Measurements from ENCODE around the gene ANLN.
"Not testable (repeated sequence)": the region's sequence is repeated elsewhere in the genome, so short reads cannot be mapped to it uniquely, and the experiment has no call there.

The ANLN gene, protein sequence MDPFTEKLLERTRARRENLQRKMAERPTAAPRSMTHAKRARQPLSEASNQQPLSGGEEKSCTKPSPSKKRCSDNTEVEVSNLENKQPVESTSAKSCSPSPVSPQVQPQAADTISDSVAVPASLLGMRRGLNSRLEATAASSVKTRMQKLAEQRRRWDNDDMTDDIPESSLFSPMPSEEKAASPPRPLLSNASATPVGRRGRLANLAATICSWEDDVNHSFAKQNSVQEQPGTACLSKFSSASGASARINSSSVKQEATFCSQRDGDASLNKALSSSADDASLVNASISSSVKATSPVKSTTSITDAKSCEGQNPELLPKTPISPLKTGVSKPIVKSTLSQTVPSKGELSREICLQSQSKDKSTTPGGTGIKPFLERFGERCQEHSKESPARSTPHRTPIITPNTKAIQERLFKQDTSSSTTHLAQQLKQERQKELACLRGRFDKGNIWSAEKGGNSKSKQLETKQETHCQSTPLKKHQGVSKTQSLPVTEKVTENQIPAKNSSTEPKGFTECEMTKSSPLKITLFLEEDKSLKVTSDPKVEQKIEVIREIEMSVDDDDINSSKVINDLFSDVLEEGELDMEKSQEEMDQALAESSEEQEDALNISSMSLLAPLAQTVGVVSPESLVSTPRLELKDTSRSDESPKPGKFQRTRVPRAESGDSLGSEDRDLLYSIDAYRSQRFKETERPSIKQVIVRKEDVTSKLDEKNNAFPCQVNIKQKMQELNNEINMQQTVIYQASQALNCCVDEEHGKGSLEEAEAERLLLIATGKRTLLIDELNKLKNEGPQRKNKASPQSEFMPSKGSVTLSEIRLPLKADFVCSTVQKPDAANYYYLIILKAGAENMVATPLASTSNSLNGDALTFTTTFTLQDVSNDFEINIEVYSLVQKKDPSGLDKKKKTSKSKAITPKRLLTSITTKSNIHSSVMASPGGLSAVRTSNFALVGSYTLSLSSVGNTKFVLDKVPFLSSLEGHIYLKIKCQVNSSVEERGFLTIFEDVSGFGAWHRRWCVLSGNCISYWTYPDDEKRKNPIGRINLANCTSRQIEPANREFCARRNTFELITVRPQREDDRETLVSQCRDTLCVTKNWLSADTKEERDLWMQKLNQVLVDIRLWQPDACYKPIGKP

DNA sequence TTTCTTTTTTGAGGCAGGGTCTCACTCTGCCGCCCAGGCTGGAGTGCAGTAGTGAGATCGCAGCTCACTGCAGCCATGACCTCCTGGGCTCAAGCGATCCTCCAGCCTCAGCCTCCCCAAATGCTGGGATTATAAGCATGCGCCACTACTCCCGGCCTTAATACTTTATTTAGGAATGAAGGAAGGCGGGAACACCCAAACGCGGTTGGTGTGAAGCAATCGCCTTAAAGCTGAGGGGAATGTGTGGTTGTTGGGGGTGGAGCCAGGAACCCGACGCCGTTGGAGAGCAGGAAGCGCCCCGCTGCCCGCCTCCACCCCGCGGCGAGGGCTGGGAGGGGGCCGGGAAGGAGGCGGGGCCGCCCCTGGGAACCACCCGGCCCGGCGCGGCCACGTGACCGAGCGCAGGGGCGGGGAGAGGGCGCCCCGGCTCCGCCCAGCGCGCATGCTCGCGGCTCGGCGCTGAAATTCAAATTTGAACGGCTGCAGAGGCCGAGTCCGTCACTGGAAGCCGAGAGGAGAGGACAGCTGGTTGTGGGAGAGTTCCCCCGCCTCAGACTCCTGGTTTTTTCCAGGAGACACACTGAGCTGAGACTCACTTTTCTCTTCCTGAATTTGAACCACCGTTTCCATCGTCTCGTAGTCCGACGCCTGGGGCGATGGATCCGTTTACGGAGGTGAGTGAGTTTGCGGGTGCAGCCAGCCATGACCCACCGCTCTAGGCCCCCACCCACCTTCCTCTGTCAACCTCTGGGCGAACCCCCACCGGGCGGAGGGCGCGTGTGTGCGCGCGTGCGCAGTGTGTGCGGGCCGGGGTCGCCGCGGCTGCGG lies at the start of gene ANLN:
ANLN (plus strand) TSS at position 492 of the 828 bp plus-strand sequence; CDS start at position 657, 165 bp downstream.
- peak; percentile 93 for DNase-seq

DNA sequence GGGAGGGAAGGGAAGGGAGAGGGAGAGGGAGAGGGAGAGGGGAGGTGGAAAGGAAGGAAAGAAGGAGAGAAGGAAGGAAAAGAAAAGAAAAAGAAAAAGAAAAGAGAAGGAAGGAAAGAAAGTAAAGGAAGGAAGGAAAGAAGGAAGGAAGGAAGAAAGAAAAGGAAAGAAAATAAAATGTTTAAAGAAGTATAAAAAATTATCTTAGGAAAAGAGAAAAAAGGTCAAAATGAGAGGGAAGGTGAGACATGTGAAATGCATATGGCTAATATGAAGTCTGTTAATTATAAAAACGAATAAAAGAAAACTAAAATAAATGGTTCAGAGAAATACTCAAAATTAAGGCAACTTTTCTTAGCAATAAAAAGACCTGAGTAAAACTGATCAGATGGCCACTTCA lies 46.1 kb upstream of the ANLN start:
- DNase-seq: no peak

DNA sequence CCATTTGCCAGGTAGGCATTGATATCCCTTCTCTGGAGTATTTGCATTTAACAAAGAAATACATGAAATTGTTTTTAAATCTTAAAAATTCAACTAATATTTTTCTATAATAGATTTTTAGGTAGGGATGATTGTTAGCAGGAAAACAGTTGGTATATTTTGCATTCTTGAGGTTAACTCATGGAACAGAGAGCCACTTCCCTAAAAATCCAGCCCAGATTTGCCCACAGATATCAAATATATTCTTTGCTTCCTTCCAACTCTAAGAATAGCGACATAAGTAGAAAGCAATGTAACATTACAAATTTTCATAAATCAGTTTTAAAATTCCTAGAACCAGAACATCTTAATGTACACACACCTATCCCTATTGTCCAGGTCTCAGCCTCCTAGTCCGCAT lies 45.0 kb upstream of the ANLN start:
- DNase-seq: no peak

DNA sequence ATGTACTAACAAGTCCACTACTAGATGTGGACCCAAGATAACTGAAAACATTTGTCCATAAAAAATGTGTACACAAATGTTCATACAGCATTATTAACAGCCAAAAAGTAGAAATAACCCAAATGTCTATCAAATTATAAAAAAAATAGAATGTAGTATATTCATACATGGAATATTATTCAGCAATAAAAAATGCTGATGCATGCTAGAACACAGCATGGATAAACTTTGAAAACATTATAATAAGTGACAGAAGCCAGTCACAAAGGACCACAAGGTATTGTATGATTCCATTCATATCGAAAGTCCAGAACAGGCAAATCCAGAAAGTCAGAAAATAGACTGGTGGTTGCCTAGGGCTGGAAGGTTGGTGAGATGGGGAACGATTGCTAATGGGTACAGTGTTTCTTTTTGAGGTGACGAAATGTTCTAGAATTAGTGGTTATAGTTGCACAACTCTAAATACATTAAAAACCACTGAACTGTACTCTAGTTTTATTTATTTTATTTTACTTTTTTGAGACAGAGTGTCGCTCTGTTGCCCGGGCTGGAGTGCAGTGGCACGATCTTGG lies 43.3 kb upstream of the ANLN start:
- no peak for DNase-seq

DNA sequence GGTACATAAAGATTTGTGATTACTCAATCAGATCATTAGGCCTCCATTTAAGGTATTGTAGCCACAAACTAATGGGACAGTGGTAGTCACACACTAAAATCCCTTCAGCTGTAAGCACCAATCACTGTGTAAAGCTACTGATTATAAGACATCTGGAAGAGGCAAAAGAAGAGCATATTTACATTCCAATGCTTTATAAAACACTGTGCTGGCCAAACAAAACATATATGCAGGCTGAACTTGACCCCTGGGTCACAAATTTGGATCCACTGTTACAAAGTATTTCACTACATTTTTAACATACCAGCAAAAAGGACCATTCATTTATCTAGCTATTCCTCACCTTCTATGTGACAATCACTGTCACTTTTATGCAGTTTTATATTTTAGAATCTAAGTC lies 41.4 kb upstream of the ANLN start:
- DNase-seq: no peak

DNA sequence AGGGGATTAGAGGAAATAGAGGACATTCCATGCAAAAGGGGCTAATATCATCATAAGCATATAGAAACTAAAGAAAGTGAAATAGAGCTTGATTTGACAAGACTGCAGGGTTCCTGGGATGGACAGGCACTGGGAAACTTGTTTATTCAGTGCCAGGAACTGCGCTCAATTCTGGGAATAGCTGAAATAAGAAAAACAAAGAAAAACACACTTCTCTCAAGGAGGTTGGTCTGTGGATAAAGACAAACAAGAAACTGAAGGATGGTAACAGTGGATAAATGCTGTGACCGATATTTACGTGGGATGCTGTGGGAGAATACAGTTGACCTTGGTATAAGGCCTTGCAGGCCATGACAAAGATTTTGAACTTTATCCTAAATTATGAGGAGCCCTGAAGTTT lies 40.9 kb upstream of the ANLN start:
- no peak for DNase-seq

DNA sequence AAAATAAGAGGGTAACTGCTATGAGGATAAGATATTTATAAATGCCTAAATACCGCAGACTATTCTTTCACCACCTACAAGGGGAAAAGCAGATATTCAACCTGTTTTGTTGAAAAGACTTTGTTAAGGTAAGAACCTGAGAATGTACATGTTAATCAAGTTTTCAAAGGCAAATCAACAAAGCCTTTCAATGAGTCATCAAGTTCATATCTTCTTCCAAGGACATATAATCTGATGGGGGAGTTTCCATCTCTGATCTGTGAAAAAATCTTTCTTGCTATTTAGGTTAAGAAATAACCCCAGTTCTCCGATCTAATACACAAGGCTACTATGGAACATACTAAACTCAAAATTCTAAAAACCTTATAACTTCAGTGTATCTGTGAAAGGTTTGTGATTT lies 40.0 kb upstream of the ANLN start:
- no peak for DNase-seq

DNA sequence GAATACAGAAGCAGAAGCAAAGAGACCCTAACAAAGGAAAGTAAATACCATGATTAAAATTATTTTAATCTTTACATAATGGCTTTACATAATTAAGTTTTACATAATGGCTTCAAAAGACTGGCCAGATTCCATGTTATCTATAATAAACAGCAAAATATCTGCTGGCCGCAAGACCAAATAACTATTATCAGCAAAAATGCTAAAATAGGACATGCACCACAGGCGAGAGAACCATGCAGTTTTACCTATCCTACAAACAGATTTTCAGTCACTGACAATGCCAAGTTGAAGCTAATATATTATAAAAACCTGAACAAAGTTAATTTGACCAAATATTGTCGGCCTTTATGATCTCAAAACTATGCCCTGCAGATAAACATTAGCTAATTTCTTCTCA lies 34.2 kb upstream of the ANLN start:
- DNase-seq: no peak

DNA sequence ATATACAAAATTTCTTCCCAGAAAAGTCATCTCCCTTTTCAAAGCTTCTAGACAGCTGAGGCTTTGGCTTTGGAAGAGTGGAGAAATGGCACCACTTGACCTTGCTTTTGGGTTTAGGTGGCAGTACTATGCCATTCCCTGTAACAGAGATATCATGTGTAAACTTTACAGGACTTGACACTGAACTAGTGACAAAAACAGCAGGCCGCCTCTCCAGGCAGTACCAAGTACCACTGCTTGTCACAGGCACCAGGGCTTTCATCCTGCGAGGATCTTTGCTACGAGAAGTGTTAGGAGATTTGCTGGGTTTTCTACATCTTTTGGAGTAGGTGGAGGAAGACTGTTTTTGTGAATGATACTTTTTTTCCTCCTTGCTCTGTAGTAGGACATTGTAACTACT lies 32.6 kb upstream of the ANLN start:
- no peak for DNase-seq

DNA sequence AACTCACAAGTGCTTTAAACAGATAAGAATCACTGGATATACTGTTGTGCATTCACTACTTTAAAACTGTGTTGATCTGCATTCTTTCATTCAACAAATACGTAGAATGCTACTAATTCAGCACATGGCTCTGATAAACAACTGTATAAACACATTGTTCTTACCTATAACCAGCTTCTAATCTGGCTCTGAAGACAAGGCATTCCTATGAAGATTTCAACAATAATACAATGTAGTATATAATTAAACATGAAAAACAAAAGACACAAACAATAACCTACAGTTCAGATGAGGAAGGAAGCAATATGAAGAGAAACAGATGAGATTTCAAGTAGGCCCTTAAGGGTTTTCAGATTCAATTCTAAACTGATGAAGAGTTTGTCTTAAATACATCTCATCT lies 31.1 kb upstream of the ANLN start:
- no peak for DNase-seq

DNA sequence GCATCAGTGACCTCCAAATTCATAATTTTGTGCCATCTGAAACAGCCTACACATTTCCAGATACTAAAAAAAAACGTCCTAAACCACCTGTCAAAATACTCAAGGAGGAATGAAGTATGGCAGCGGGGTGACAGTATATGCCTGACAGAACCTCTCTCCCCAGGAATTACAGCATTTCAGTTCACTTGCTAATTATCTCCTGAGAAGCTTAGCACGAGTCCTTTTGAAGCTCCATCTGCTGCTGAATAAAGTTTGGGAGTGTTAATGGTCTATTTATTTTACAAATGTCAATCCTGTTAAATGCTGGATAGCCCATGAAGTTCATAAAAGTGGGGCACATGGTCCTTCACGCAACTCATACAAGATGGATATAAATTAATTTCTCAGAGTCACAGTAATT lies 29.4 kb upstream of the ANLN start:
- no peak for DNase-seq

DNA sequence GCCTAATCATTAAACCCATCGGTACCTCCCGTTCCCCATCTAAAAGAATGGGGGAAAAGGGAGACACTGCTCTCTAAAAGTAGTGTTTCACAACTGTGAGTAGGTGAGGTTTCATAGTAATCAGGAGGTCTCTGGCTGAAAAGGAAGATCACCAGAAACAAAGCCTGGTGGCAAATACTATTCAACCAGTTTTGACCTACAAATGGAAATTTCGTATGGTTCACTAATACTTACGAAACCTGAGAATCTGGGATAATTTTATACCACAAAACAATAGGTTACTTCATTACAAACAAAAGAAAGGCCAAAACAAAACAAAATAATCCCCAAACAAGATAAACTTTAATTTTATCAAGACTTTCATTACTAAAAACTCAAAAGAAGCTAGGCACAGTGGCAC lies 28.4 kb upstream of the ANLN start:
- no peak for DNase-seq

DNA sequence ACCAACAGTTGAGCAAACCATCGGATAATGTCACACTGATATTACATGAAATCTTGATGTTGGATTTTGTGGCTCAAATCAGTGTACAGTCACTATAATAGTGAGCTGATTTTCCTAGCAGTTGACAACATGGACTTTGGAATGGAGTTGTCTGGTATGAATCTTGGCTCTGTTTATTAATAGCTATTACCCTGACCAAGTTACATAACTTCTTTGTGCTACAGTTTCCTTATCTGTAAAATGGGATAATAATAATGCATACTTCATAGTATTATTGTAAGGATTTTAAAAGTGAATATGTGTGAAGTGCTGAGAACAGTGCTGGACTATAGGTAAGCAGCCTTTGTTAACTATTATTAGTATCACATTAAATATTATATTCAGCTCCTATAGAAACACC lies 26.1 kb upstream of the ANLN start:
- no peak for DNase-seq

DNA sequence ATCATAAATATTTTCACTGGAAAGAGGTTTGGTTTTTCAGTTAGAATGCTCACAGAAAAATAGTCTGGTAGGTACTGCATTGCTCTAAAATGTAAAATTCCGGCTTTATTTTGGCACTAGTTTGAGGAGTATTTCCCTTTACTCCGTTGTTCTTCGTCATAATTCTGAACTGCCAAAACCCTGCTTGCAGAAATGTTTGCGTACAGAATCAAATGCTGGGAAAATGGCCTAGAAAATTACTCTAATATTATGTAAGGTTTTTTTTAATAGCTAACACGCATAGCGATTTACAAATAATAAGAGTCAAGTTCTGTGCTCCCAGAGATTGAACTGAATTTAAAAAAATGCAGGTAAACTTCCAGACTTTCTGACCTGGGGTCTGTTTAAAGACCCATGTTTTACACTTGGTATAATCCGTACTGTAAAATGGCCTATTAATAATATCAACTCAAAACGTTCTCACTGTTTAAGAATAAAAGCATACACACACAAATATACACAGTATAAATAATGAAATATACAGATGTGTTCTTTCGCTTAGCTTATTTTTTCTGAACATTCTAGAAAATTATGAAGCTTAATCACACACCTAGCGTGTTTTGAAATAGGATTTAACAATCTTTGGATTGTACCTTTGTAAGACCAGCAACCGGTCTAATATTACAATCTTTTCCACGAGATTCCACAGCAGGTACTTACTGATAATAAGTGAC lies 23.5 kb upstream of the ANLN start:
- DNase-seq: no peak

DNA sequence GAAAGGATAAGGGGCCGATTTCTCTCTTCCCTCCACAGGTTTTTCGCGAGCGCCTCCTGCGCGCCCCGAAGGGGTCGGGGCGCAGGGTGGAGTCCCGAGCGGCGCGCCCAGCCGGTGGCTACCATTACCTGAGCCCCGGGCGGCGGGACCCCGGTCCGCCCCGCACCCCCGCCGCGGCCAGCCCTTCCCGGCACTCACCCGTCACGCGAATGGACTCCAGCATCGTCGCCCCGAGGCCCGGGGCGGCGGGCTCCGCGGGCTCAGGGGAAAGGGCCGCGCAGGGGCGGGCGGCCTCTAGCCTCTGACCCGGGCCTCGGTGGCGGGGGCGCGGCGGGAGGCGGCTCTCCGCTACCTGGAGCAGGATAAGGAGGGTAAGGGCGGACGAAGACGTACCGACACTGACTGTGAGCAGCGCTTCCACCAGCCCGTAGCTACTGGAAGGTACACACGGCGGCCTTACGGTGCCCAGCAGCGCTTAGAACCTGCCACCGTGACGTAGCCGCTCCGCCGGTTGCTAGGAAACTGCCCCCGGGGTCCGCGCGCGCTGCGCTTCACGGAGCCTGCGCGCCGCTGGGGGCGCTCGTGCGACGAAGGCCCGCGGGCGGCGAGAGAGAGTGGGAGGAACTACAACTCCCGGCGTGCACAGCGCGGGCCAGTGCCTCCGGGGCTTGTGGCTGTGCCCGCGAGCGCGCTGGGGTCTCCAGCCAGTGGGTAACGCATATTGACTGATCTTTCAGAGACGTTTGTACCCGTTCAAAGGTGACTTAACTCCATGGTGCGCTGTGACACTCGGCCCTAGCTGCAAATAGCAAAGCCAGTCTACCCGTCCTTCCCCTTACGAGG lies 22.7 kb upstream of the ANLN start:
- peak; percentile 88 for DNase-seq

DNA sequence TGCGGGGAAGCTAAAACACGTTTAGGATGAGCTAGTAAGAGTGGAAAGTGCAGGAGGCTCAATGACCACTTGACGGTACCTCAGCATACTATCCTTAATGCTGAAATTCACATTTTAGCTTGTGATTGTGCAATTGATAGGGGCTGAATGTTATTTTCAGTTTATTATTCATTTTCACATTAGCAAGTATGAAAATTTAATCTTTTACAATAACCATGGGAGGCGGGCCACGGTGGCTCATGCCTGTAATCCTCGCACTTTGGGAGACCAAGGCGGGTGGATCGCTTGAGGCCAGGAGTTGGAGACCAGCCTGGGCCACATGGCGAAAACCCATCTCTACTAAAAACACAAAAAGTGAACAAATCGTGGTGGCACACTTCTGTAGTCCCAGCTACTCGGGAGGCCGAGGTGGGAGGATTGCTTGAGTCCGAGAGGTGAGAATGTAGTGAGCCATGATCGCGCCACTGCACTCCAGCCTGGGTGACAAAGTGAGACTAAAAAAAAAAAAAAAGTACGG lies 22.0 kb upstream of the ANLN start:
- no peak for DNase-seq

DNA sequence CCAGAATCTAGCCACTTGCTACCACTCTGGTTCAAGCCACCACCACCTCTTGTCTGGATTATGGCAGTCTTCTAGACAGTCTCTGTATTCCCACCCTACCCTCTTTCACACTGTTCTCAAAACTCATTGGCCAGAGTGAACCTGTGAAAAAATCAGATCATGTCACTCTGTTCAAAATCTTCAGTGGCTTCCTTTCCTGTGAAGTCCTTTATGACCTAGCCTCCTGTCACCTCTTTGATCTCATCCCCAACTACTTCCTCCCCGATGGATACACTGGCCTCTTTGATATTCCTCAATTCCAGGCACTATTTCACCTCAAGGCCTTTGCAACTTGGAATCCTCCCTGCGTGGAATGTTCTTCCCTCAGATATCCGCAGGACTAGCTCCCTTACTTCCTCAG lies 21.2 kb upstream of the ANLN start:
- DNase-seq: no peak

DNA sequence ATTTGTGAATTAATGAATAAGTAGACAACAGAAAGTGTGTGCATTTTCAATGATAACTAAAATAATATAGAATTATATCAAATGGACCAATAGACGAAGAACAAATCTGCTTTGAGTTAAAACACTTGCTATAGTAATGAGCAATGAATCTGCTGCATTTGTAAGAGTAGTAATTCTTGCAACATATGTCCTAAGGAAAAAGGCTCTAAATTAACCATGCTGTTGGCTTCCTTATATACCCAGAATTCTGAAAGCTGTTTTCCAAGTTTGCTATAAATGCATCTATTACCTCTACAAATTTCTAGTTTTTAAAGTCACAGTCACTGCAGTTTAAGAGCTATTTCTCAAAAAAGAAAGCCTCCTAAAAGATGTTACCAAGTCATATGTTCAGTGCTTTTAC lies 20.5 kb upstream of the ANLN start:
- DNase-seq: no peak

DNA sequence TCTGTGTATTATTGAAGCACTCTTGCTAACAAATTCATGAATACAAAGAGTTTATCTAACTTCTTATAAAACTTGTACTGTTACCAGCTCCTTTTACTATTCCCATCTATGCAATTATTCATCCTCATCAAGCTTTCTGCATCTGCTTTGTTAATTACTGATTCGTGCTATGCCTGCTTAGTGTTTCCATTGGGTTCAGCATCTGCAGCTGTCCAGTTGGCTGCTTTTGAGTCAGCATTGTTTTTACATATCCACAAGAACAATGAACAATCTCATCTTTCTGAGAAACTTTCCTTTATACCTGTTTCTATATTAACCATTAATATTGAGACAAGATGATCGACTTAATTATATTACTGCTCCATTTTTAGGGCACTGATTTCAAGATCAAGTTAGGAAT lies 19.6 kb upstream of the ANLN start:
- no peak for DNase-seq

DNA sequence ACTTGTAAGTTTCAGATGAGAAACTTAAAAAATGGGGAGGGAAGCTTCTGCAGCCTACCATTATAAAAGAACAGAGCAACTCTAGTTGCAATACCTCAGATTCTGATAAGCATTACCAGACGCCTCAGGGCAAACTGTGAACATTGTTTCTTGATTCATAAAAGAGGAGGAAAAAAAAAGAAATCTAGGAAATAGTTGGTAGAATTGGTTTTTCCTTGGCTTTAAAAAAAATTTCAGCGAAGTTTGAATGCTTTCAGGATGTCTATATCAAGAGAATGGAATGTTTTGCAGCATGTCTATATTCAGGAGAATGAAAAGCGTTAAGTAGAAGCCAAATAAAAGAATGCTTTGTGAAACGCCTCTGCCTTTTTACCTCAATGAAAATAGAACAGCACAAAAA lies 17.5 kb upstream of the ANLN start:
- DNase-seq: peak; percentile 18

DNA sequence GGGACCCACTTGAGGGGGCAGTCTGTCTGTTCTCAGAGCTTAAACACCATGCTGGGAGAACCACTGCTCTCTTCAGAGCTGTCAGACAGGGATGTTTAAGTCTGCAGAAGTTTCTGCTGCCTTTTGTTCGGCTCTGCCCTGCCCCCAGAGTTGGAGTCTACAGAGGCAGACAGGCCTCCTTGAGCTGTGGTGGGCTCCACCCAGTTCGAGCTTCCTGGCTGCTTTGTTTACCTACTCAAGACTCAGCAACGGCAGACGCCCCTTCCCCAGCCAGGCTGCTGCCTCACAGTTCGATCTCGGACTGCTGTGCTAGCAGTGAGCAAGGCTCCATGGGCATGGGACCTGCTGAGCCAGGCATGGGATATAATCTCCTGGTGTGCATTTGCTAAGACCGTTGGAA lies 11.1 kb upstream of the ANLN start:
- DNase-seq: not testable (repeated sequence)

Measured in OCI-M1 (cell line).